ENCODE results near the gene DDX24.

DNA sequence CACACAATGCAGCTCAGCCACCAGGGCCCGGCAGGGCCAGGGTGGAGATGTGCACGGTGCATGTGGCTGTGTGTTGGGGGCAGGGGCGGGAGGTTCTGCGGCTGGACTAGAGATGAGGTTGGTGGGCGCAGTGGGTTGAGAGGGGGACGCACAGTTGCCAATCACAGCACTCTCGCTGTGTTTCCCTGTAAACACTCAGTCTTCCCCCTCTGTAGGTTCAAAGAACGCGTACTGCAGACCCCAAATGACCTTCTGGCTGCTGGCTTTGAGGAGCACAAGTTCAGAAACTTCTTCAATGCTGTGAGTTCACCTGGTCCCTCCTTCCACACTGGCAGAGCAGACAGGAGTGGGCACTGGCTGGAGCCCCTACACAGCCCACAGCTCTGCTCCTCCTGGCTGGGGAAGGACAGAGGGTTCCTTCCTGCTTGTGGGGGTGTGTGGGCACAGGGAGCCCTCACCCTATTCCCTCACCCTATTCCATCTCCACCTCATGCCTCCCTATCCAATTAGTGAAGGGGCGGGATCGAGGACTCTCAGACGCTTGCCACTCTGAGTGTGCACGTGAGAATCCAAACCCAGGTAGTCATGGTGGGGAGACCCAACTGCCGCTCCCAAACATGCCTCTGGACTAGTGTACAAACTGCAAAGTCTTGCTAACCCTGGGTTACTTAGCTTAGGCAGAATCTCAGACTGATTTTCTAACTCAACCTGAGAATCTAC lies 37.1 kb downstream of the DDX24 start:
- TF ChIP-seq, protein P1, sequence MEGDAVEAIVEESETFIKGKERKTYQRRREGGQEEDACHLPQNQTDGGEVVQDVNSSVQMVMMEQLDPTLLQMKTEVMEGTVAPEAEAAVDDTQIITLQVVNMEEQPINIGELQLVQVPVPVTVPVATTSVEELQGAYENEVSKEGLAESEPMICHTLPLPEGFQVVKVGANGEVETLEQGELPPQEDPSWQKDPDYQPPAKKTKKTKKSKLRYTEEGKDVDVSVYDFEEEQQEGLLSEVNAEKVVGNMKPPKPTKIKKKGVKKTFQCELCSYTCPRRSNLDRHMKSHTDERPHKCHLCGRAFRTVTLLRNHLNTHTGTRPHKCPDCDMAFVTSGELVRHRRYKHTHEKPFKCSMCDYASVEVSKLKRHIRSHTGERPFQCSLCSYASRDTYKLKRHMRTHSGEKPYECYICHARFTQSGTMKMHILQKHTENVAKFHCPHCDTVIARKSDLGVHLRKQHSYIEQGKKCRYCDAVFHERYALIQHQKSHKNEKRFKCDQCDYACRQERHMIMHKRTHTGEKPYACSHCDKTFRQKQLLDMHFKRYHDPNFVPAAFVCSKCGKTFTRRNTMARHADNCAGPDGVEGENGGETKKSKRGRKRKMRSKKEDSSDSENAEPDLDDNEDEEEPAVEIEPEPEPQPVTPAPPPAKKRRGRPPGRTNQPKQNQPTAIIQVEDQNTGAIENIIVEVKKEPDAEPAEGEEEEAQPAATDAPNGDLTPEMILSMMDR (conservative IDR thresholded peaks at IDR 0.05; ENCODE audit: low read length): no peak
- no peak for TF ChIP-seq EZH2phosphoT487 (IDR thresholded peaks at IDR 0.05; ENCODE audit: borderline replicate concordance, low read depth, low read length)

Data from OCI-LY7 (cell line).